Measurements from ENCODE around the gene MDFIC2. TPM values are rescaled to one million over a fixed set of nuclear protein-coding genes. Genes with fewer than 3 reads are reported as not detected.

Gene MDFIC2
- total and polyA plus RNA-seq, 3 donors from 2014 or later = not detected

DNA sequence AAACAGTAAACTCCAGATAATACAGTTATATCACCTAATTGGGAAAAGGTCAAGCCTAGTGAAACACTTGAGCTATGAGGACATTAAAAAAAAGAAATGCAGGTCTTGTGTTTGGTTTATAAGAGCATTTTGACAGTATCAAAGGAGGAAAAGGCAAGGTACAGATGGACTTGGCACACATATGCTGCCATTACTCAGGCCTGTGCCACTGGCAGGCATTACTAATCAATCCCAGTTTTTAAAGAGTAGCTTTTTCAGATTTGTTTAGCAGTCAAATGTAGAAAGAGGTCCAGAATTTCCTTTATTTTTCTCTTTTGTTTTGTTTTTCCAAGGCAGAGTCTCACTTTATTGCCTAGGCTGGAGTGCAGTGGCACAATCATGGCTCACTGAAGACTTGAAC is 38.9 kb downstream of the MDFIC2 start:
- intact Hi-C loops (cut with DNase I; ENCODE audit: low total_unique reads) = no loop called here
- H3K36me3 ChIP-seq (ENCODE audit: low read depth, missing control alignments) = no peaks in the 10 kb centered on the region
- no peak overlapping the region for H3K27ac ChIP-seq
- no peaks in the 10 kb centered on the region for H3K4me1 ChIP-seq
- DNase-seq = peak; percentile 29
- H3K4me3 ChIP-seq = no peak overlapping the region
- H3K27me3 ChIP-seq = no peaks in the 10 kb centered on the region
- no peaks in the 10 kb centered on the region for H3K9me3 ChIP-seq
- no peak for TF ChIP-seq POLR2A (IDR thresholded peaks at IDR 0.05)
- TF ChIP-seq, protein P1, sequence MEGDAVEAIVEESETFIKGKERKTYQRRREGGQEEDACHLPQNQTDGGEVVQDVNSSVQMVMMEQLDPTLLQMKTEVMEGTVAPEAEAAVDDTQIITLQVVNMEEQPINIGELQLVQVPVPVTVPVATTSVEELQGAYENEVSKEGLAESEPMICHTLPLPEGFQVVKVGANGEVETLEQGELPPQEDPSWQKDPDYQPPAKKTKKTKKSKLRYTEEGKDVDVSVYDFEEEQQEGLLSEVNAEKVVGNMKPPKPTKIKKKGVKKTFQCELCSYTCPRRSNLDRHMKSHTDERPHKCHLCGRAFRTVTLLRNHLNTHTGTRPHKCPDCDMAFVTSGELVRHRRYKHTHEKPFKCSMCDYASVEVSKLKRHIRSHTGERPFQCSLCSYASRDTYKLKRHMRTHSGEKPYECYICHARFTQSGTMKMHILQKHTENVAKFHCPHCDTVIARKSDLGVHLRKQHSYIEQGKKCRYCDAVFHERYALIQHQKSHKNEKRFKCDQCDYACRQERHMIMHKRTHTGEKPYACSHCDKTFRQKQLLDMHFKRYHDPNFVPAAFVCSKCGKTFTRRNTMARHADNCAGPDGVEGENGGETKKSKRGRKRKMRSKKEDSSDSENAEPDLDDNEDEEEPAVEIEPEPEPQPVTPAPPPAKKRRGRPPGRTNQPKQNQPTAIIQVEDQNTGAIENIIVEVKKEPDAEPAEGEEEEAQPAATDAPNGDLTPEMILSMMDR (IDR thresholded peaks at IDR 0.05) = no peak

DNA sequence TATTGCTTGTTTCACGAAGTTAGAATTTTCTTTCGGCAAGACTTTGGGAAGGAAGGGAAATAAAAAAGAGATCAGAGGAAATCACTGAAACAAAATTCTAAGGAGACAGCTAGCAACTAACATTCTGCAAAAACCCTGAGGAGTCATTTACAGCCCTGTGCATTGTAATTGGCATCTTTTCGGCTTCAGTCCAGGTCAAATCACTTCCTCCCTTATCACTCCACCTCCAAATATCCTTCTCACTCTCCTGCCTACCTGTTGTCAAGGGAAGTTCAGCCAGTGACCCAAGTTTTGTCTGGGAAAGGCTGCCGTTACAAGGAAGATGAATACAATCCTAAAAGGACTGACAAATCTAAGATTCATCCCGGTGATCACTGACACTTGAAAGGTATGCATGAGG is 39.6 kb downstream of the MDFIC2 start:
- Histone ChIP-seq H3K27me3 (no peaks in the 10 kb centered on the region), H3K4me1 (no peaks in the 10 kb centered on the region), H3K9me3 (no peaks in the 10 kb centered on the region), H3K27ac (no peak overlapping the region), H3K4me3 (no peak overlapping the region), H3K36me3 (ENCODE audit: low read depth, missing control alignments) (no peaks in the 10 kb centered on the region)
- intact Hi-C loops (cut with DNase I; ENCODE audit: low total_unique reads) = no loop called here
- DNase-seq = no peak
- WGBS, 2 donors = 60 to 82% methylated on average over 5 of the region's 5 CpGs
- TF ChIP-seq, protein P1 (IDR thresholded peaks at IDR 0.05) = no peak
- no peak for TF ChIP-seq POLR2A (IDR thresholded peaks at IDR 0.05)

DNA sequence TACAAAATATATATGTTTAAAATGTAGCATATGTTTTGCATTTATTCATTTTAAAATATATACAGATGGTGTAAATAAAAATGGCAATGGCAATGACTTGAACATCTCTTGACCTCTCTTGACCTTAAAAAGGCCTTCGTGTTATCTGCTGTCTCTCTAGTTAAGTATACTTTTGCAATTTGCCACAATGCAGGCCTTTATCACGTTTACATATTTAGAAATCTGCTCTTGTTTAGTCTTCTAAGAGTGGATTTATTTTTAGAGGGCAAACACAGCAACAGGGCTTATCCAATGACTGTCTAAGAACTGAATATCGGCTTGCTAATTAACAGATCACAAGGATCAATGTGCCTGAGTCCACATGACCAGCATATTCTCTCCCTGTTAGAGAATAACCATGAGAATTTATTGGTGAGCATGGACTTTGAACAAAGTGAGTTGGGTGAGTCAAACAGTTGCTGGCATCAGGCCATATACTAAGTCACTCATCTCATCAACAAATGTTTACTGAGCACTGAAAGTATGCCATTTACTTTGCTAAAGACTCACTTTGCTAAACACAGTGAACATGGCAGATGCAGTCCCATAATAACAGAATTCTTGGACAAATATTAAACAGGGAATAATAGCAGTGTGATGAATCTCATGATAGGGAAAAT is 48.2 kb downstream of the MDFIC2 start:
- DNase-seq = no peak
- H3K9me3 ChIP-seq = no peaks in the 10 kb centered on the region
- H3K4me1 ChIP-seq = no peaks in the 10 kb centered on the region
- no peaks in the 10 kb centered on the region for H3K36me3 ChIP-seq (ENCODE audit: low read depth, missing control alignments)
- intact Hi-C loops (cut with DNase I; ENCODE audit: low total_unique reads) = no loop called here
- 75 to 76% methylated on average over 3 of the region's 3 CpGs for WGBS, 2 donors
- TF ChIP-seq POLR2A (IDR thresholded peaks at IDR 0.05) = no peak
- TF ChIP-seq, protein P1 (IDR thresholded peaks at IDR 0.05) = no peak
- no peak overlapping the region for H3K27ac ChIP-seq
- H3K27me3 ChIP-seq = no peaks in the 10 kb centered on the region
- no peak overlapping the region for H3K4me3 ChIP-seq

DNA sequence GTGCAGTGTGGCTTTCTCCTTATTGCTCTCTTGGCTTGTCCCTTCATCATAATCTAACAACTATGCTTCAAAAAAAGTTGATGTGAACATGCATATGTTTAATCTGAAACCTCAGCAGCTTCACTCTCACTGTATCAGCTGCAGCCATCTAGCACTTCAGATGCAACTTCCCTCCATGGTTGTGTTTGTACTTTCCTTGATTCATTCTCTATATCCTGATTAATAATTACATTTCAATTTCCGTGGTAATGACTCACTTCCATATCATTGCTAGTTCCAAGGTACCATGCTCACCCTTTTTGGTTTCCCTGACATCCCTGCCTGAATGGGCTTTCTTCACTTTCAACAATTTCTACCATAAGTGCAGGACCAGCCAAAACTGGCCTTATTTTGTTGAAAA is 51.2 kb downstream of the MDFIC2 start:
- H3K4me3 ChIP-seq = no peak overlapping the region
- H3K27ac ChIP-seq = no peak overlapping the region
- H3K9me3 ChIP-seq = no peaks in the 10 kb centered on the region
- intact Hi-C loops (cut with DNase I; ENCODE audit: low total_unique reads) = no loop called here
- 83 to 90% methylated on average over 1 of the region's 1 CpG for whole genome bisulfite sequencing, 2 donors
- no peak for TF ChIP-seq POLR2A (IDR thresholded peaks at IDR 0.05)
- TF ChIP-seq, protein P1 (IDR thresholded peaks at IDR 0.05) = no peak
- no peaks in the 10 kb centered on the region for H3K27me3 ChIP-seq
- no peaks in the 10 kb centered on the region for H3K36me3 ChIP-seq (ENCODE audit: low read depth, missing control alignments)
- H3K4me1 ChIP-seq = no peaks in the 10 kb centered on the region
- no peak for DNase-seq

DNA sequence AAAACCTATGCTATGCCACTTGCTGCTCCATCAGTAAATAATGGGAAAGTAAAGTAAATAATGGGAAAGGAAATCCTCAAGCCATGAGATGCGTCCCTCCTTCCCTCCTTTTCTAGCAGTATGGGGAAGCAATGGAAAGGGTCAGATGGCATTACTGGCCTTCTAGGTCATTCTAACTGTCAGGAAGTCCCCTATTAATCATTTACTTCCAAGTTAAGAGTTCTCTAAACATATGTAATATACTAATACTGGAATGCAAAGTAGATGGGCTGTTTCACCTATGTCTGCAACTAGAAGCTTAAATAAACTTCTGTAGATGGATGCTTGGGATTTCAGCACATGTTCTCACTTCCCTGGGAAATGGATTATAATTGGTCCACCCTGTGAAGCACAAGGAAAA is 55.9 kb downstream of the MDFIC2 start:
- intact Hi-C loops (cut with DNase I; ENCODE audit: low total_unique reads) = no loop called here
- Histone ChIP-seq H3K27ac (no peak overlapping the region), H3K4me3 (no peak overlapping the region), H3K4me1 (no peaks in the 10 kb centered on the region), H3K36me3 (ENCODE audit: low read depth, missing control alignments) (no peaks in the 10 kb centered on the region), H3K9me3 (no peaks in the 10 kb centered on the region), H3K27me3 (no peaks in the 10 kb centered on the region)
- TF ChIP-seq, protein P1 (IDR thresholded peaks at IDR 0.05) = no peak
- TF ChIP-seq POLR2A (IDR thresholded peaks at IDR 0.05) = no peak
- 93 to 96% methylated on average over 1 of the region's 1 CpG for WGBS, 2 donors
- DNase-seq = no peak

All from testis (tissue), 3 donors.